Activated CD8-positive, alpha-beta memory T cell treated with anti-CD3 and anti-CD28 coated beads, Interleukin-2, amount 50 U/mL, for 24 hours (primary cell): ENCODE measurements around the gene STARD4.

Experiments used
- DNase-seq: peaks from one replicate; pipeline ENCODE4 v3.0.0-alpha.2; 2020; ENCODE audit errors: extremely low read depth

STARD4 gene, protein sequence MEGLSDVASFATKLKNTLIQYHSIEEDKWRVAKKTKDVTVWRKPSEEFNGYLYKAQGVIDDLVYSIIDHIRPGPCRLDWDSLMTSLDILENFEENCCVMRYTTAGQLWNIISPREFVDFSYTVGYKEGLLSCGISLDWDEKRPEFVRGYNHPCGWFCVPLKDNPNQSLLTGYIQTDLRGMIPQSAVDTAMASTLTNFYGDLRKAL

DNA sequence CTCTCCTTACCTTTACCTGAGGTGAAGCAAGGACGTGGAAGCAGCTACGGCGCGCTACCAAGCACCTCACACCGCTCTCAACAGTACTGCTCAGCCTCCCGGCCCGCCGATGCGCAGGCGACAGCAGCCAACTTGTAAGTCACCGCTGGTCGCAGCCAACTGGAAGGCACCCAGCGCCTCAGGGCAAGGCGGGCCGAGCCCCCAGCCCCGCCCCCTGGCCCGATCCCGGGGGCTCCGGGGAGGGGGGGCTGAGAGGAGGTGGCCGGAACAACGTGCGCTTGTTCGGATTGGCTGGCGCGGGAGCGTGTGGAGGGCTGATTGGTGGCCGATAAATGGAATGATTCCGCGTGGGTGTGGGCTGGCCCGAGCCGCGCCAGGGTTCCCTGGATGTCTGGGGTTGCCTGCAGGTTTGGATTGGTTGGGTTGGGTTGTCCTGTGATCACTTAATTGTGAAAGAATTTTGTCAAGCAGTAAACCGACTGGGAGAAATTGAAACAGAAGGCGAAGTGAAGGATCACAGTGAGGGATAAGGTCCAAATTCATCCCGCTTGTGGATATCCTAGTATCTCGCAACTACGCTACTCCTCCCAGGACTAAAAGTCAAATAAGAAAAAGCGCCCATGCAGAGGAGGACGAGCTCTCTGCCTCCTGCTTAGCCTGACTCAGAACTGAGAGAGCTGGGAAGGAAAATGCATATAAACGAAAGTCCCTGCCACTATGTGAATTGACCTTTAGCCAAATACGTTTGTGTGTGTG is at the start of gene STARD4:
TSS of gene STARD4 (minus strand) at position 161 of the 756 bp plus-strand sequence. CDS start 5,102 bp downstream, outside the sequence.
- DNase-seq: peak; percentile 86

DNA sequence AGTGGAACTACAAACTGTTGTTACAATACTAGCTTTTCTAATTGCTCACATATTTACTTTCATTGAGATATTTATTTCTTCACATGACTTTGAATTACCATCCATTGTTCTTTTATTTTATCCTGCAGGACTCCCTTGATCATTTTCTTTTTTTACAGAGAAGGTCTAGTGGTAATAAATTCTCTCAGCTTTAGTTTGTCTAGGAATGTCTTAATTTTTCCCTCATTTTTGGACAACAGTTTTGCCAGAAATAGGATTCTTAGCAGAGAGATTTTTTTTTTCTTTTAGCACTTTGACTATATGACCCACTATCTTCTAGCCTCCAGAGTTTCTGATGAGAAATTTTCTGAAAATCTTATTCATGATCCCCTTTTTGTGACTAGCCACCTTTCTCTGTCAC is 47.3 kb upstream of the STARD4 start:
- DNase-seq: no peak

DNA sequence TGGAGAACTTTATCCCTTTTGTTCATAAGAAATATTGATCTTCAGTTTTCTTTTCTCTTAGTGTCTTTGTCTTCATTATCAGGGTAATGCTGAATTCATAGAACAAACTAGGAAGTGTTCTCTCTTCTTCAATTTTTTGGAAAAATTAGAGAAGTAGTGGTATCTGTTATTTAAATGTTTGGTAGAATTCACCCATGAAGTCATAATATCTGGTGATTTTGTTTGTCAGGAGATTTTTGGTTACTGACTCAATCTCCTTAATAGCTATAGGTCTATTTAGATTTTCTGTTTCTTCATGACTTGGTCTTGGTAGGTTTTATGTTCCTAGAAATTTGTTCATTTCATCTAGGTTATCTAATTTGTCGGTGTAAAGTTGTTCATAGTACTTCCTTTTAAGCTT is 45.4 kb upstream of the STARD4 start:
- DNase-seq: no peak

DNA sequence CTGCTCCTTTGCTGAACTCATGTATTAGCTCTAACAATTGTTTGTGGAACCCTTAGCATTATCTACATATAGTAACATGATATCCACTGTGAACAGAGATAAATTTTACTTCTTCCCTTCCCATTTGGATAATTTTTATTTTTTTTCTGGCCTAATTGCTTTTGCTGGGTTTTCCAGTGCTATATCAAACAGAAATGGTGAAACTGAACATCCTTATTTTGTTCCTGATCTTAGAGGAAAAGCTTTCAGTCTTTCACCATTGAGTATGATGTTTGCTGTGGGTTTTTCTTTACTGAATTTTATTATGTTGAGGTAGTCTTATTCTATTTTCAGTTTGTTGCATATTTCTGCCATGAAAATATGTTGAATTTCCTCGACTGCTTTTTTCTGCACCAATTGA is 44.8 kb upstream of the STARD4 start:
- DNase-seq: no peak

DNA sequence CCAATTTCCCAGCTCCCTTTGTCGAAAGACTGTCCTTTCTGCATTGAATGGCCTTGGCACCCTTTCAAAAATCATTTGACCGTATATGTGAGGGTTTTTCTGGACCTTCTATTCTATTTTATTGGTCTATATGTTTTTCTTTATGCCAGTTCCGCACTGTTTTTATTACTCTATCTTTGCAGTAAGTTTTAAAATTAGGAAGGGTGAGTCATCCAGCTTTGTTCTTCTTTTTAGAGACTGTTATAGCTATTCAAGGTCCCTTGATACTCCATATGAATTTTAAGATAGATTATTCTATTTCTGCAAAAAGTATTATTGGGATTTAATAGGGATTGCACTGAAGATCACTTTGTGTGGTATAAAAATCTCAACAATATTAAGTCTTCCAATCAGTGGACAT is 44.2 kb upstream of the STARD4 start:
- no peak for DNase-seq

DNA sequence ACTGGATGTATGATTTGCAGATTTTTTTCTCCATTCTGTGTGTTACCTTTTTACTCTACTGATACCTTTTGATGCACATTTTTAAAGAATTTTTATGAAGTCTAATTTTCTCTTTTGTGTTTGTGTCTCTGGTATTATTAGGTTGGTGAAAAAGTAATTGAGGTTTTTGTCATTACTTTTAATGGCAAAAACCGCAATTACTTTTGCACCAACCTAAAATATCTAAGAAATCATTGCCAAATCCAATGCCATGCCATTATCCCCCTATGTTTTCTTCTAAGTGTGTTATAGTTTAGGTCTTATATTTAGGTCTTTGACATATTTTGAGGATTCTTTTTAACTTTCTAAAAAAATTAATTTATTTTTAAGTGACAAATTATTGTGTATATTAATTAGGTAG is 43.4 kb upstream of the STARD4 start:
- no peak for DNase-seq

DNA sequence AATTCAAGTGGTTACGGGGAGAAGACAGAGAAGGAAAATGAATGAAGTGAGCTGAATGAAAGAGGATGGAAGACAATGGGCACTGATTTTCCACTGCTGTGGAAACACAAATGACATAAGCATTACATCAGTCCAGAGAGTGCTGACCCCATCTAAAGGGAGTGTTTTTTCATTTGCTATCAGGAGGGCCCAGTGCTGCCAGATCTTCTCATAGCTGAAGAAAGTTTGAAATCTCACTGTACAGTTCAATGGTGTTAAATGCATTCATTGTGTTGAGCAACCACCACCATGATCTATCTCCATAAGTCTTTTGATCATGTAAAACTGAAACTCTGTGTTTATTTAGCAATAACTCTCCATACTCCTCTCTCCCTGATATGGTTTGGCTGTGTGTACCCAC is 41.5 kb upstream of the STARD4 start:
- DNase-seq: no peak

DNA sequence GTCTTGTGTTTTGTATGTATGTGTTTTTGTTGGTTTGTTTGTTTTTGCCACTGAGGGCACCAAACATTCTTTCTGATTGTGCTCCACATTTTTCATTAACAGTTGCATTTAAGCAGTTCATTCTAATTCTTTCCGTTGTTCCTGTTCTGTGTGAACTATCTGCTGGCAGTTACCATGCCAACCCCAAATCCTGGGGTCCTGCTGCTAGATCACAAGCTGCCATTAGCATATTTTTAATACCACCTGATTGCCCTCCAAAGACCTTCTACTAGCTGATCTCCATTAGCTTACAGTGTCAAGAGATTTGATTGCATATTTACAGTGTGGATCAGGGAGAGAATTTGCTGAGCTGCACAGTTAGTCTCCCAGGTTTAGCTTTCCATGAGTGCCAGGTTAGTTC is 40.6 kb upstream of the STARD4 start:
- DNase-seq: no peak

DNA sequence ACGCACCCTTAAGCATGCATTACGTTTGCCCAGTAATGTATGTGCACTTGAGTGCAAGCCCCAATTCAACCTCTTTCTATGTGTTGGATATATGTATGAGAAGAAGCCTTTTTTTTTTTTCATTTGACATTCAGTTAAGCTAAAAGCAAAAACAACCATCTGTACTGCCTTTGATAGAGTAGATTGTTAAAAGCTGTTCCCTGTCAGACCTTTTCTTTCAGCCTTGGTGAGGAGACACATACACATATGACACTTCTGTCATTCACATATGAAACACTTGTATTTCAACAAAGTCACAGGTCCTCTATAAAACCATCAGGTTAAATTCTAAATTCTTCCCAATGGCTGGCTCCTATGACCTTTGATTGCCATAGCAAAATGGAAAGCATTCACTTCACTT is 40.2 kb upstream of the STARD4 start:
- DNase-seq: no peak

DNA sequence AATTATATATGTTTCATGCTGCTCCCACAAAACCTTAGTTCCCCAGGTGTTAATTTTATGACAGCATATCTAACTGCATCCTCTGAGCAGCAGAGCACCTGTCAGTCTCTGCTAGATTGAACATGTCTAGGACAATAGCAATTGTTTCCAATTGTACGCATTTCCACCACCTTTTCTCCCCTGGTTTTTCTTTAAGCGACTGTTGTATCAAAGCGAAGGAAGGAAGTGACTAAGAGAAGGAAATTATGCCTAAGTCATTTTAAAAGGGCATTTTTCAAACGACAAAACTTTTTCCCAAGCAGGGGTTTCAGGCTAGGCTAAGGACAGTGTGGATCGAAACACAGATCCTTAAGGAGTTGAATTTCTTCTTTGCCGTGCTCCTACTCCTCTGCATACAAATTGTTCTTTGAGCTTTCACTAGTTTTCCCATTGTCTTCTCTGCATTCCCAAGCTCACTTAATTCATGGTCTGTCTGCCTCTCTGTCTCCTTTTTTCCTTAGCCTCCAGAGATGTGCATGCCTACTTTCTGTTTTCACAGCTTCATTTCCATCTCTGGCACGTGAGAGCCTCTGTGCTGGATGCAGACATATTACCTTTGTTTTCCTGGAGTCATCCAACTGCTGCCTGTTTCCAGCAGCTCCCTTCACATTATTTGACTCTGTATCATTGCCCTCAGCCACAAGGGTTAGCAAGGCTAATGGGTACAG is 39.4 kb upstream of the STARD4 start:
- DNase-seq: no peak

DNA sequence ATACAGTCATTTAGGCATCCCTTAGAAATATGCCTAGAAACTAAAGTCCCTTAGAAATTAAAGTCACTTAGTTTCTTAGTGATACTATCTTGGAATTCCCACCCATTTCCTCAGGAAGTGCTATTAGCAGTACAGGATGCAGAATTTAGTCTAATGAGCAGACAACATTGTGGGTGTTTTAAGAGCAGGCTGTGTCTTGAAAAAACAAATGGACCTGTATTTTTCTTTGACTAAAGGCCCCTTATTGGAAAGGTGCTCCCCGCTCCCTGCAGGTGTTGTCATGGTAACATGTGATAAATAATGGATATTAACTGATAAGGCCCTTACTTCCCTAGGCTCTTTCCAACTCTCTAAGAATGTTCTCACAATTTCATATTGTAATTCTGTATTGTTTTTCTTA is 38.8 kb upstream of the STARD4 start:
- no peak for DNase-seq

DNA sequence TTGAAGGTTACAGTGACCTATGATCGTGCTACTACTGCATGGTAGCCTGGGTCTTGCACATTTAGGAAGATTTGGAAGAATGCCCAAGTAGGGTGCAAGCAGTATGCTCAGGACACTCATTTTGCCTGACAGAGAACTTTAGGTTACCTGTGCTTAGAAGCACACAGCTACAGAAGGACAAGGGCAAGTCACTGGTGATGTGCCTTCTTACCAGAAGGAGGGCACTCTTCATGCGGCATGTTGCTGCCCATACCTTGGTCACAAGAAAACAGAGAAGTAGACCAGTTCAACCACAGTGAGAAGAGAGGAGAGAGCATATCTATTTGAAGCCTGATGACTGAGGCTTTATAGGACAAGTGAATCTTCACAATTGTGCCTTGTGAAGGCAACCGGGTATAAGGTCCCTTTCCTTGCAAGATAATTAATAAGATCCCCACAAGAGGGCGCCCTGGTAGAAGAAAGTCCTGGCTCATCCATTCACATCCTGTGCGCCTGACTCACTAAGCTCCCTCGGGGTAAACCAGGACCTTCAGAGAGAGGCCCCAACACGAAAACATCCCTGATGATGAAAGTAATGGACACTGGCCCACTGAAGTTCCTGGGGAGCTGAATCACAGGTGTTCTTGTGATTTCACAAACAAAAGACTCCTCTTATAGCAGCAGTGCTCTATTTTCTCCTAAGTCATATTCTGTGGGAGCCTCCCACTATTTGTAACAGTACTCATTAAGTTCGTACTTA is 38.1 kb upstream of the STARD4 start:
- DNase-seq: peak; percentile 52

DNA sequence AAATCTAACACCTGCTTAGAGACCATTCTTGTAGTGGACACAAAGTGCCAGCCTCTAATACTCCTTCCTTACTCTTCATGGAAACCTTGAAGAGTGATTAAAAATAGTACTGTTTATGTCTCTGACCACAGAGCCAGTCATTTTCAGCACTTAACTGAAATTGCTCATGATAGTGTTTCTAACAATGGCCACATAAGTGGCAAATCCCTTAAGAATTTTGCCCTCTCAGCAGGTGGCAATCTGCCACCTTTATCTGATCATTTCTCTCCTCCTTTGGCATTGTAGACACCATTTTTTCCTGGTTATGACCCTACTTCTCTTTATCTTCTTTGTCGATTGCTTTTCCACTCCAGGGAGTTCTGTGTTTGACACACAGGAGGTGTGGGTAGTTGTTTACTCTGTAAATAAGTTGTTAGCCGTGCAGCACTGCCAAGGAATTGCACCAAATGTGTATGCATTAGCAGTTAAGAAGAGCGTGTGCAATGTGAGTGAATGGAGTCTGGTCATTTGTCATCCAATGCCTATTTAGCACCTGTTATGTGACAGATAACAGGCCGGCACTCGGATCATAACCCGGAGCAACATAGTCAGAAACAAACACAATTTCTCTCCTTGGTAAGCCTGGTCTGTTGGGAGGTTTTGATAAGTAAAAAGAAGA is 36.8 kb upstream of the STARD4 start:
- DNase-seq: no peak

DNA sequence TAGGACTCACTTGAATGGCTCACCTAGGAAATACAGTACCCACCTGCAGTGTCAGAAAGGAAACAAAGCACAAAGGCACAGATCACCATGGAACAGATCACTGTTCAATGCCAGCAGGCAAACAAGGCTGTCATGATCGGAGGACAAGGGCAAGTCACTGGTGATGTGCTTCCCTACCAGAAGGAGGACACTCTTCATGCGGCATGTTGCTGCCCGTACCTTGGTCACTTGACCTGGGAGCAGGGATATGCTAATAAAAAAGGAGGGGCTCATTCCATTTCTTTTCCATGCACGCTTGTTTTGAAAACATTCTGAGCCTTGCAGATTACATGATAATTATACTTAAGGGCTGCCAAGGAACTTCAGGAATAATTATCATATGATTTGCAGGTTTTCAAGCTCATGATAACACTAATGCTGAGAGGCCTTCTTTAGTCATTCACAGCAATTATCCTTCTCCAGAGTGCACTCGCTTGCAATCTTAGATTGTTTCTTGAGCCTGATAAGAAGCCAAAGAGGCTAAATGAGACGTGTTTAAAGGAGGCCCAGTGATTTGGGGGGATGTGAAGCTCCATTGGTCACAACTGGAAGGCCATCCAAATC is 36.1 kb upstream of the STARD4 start:
- no peak for DNase-seq

DNA sequence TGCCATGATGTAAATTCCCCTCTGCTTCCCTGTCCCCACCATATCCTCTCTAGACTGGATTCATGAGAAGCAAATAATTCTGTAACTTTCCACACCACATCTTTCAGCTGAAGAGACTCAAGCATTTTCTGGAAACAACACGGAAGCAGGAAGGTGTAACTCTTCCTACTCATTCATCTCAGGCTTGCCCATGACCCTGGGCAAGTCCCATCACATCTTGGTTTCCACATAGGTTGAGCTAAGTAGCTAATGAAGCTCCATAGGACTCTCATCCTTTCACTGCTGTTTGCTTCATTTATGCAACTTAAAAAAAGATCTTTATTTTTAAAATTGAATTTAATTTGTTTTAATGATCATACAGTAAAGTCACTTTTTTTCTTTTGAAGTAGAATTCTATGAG is 32.7 kb upstream of the STARD4 start:
- DNase-seq: no peak

DNA sequence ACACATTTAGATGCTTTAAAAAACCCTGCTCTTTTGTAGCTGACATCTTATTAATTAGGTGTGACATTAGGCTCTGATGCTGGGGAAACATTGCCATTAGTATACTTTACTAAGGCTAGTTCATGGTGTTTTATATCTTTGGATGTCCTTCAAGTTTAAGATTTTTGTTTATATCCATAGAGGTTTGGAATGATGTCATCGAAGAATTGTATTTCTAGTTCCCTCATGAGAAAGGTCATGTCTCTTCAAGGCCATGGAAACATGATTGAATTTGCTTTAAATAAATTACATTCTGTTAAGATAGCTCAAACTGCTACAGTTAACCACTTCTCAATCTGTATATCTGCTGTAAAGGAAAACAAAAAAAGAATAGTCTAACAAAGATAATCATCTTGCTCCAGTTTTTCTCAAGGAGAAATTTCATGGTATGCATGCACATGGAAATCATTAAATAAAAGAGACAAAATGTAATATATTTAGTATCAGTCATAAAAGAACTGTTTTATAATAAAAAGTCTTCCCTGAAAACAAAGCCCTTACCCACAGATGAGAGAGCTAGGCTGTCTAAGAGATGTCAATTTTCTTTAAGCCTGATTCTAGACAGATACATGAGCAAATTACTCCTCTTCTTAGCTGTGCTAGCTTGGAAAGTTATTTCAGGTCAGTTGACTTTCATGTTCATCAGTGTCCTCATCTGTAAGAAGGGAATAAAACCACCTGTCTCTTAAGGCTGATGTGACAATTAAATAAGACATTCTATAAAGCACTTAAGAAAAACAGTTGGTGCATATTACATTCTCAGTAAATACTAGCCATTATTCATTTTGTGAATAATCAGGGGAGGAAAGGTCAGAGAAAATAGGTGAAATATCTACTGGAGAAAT is 25.0 kb upstream of the STARD4 start:
- DNase-seq: no peak

DNA sequence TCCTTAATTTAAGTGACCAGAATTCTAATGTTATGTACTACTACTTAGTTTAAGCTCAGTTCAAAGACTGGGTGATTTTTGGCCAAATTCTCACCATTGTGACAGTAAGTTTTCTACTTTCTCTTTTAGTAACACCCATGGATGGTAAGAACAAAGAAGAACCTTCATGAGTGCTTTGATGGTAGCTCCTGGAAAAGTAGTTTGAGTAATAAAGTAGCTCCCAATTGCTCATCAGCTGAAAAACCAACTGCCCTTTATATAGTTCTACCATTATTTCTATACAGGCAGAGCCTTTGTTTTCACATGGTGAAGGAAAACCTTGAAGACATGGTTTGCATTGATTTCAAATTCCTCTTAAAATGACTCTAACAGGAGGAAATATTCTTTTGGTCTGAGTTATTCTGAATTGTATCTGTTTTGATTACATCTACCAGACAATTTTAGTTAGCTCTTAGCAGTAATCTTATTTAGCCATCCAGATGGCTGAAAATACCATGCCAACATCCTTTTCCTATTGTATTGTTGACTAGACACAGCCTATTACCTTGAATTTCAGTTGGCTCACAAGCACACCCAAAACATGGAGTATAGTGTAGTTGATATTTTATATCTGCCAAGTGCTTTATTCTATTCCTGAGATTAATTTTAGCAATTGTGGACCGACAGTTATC is 23.7 kb upstream of the STARD4 start:
- DNase-seq: no peak

DNA sequence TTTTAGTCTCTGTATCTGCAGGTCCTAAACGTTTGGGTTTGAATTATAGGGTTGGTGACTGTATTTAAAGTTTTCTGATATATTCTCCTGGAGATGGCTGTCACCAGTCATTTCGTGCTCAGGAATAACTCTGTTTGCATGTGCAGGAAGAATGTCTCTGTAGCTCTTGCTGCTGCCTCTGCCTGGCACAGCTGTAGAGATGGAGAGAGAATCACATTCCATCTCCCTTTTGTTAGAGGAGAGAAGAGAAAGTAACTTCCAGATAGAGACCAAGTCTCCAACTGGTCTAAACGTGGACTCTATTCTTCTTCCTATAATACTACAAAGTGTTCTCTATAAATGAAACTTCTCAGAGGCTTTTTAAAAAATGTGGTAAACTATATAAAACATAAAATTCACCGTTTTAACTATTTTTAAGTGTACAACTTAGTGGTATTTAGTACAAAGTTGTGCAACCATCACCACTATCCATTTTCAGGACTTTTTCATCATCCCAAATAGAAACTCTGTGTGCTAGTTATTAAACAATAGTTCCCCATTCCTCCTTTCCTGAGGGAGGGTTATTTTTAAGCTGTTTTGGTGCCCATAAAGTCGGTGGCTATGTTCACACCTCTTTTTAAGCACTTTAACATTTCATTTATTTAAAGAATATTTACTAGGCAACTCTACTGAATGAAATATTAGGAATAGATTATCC is 20.7 kb upstream of the STARD4 start:
- DNase-seq: no peak

DNA sequence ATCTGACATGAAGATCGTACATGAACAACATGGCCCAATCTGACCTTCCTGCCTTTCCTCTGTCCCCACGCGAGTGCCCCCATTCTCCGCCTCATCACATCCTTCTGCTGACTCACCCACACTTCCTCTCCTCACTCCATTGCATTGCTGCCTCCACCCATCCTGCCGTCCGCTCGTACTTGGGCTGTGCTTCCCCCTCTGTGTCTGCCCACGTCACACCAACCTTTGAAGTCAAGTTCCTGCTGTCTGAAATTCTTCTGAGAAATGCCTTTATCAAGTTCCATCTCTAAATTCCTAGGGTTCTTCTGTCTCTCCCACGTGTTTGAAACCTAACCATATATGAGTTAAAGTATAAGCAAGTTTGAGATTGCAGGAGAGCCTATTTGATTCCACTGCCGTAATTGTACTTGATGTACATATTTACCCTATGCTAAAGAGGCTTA is 18.0 kb upstream of the STARD4 start:
- DNase-seq: peak; percentile 40
